Activated gamma-delta T cell treated with anti-CD3 and anti-CD28 coated beads, Interleukin-2, amount 50 U/mL, for 16 hours (primary cell): ENCODE measurements around the gene WFIKKN2.
"Not testable (repeated sequence)": the region's sequence is repeated elsewhere in the genome, so short reads cannot be mapped to it uniquely, and the experiment has no call there.

ENCODE experiments used
- DNase-seq: peaks from one replicate; pipeline ENCODE4 v3.0.0-alpha.2; 2020; ENCODE audit warnings: low read depth

The WFIKKN2 gene

GRCh38 chr17:50877042-50877441 lies 41.7 kb downstream of the WFIKKN2 start:
- not testable (repeated sequence) for DNase-seq

GRCh38 chr17:50877838-50878237 lies 42.5 kb downstream of the WFIKKN2 start:
- DNase-seq: no peak

GRCh38 chr17:50879086-50879485 lies 43.7 kb downstream of the WFIKKN2 start:
- DNase-seq: no peak

GRCh38 chr17:50881182-50881581 lies 45.8 kb downstream of the WFIKKN2 start:
- DNase-seq: no peak

GRCh38 chr17:50882851-50883250 lies 47.5 kb downstream of the WFIKKN2 start:
- DNase-seq: no peak

DNA sequence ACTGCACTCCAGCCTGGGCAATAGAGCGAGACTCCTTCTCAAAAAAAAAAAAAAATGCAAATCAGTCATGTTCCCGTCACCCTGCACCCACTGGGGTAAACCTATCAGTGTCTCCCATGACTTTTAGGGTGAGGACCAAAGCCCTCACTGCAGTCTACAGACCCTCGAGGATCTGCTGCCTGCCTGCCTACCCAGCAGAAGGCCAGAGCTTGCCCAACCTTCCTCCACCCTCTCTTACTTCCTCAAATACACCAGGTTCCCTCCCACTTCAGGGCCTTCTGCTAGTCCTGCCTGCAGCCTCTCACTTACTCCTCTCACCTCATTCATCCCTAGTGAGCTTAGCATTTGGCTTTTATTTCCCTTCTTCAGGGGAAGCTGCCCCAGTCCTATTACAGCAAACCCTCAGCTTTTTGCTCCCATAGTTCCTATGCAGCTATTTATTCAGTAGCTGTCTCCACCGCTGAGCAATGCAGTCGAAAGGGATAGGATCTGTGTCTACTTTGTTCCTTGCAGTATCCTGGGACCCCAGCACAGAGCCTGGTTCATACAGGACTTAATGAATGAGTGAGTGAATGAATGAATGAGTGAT lies 48.6 kb downstream of the WFIKKN2 start:
- DNase-seq: no peak

DNA sequence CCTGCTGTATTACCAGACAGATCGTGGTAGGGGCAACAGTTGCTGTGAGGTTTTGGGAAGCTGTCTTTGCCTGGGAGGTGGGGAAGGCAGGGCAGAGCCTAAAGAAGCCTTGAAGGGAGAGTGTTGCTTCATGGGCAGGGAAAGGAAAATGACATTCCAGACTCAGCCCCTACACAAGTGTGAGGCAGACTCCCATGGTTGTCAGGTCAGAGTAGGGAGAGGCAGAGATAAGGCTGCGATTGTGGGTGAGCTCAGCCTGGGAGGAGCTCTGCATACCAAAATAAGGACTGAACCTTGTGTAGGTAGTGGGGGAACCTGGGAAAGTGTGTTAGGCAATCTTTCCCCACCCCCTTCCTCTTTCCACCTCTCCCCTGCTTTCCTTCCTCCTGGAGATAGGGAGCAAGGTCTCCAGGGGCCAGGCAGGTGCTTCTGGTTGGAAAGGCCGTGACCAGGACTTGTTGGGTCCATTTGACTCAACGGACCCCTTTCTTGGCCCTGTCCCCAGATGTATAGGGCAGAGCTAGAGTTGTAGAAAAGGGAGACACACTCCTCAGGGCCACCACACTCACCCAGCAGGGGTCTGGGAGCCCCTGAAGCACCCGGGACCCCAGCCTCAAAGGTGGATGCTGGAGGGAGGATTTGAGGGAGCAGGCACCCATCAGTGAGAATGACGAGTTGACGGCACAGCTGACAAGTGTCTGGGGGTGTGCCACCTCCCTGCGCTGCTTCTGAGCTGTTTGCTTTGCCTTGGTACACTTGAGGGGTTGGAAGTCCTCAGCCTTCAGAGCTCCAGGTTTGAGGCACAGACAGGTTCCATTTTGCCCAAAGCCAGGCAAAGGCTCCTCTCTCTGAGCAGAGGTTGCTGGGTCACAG lies 49.3 kb downstream of the WFIKKN2 start:
- DNase-seq: no peak

GRCh38 chr17:50887705-50888245 lies 52.4 kb downstream of the WFIKKN2 start:
- no peak for DNase-seq

DNA sequence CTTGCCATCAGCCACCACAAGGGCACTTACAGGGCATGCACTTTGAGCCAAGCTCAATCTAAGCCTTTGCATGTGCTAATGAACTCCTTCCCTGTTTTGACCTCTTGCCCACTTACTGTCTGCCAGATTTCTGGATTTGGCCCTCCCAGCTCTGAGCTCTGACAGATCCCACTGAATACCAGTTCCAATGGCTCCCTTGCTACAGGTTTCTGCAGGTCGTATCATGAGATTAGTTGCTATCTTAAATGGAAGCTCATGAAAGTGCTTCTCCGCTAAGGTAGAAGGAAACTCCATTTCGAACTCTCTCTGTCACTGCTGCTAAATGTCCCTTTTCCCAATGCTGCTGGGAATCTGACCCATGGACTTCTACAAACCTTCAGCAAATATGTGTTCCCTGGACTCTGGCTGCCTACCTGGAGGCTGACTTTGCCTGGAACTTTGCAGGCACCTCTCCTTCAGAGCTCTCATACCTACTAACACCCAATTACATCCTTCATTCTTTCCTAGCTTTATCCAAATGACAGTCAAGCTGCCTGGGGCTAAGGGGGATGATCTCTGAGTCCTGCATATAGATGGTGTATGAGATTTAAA lies 54.2 kb downstream of the WFIKKN2 start:
- no peak for DNase-seq

GRCh38 chr17:50890675-50891516 lies 55.5 kb downstream of the WFIKKN2 start:
- no peak for DNase-seq

DNA sequence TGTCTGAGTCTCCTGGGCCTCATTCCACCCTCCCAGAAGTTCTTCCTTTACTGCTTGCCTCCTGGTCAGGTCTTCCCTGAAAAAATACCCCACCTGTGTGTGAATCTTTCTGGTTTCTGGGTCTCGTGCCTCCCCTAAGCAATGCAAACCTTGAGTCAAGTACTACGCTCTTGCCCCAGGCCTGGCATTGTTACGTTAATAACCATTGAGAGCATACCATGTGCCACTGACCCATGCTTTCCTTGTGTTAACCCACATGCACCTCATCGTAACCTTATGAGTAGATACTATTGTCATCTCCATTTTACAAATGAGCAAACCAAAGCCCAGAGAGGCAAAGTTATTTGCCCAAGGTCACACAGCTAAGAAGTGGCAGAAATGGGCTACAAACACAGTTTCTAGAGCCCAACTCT lies 56.2 kb downstream of the WFIKKN2 start:
- DNase-seq: no peak
